Ovary (tissue), 9 donors: ENCODE results near the gene SPATA2L. TPM values are rescaled to one million over a fixed set of nuclear protein-coding genes. Genes with fewer than 3 reads are reported as not detected.
"Not testable (repeated sequence)": the region's sequence is repeated elsewhere in the genome, so short reads cannot be mapped to it uniquely, and the experiment has no call there.

ENCODE experiments used
- DNase-seq, 5 donors: peaks; one replicate each; pipeline ENCODE4 v3.0.0-alpha.2; 2019 to 2020
- H3K27ac ChIP-seq, 2 donors: fragments of 200-600 bp; one replicate each; pipeline versions ENCODE4 v1.5.1 to v1.8.0; 2019 to 2022
- H3K27me3 ChIP-seq: fragments of 200-600 bp; one replicate; pipeline ENCODE4 v1.8.0; 2022
- H3K36me3 ChIP-seq: fragments of 200-600 bp; sonication (generic); one replicate; pipeline ENCODE4 v1.5.1; 2019
- H3K4me1 ChIP-seq: one replicate; pipeline ENCODE4 v1.8.1; 2013; ENCODE audit warnings: mild to moderate bottlenecking, moderate library complexity; ENCODE audit not compliant: insufficient read depth
- H3K4me3 ChIP-seq: fragments of 200-600 bp; sonication (generic); one replicate; pipeline ENCODE4 v1.5.1; 2017
- H3K9me3 ChIP-seq, 2 donors: fragments of 200-600 bp in 1 of 2; sonication (generic) in 1 of 2; one replicate each; pipeline versions ENCODE4 v1.5.1 to v1.8.1; 2013 to 2019; ENCODE audit warnings: mild to moderate bottlenecking in 1 of 2, moderate library complexity in 1 of 2
- EP300 ChIP-seq: sonication (generic); formaldehyde crosslinking; IDR thresholded peaks from one replicate; pipeline ENCODE4 v1.6.1; 2017; ENCODE audit warnings: antibody characterized with exemption
- POLR2A ChIP-seq: fragments of 450-650 bp; IDR thresholded peaks from one replicate; pipeline ENCODE4 v1.6.1; 2017; ENCODE audit warnings: antibody characterized with exemption, mild to moderate bottlenecking, moderate library complexity
- WGBS, 3 donors: extraction: QIAGEN DNeasy Blood & Tissue Kit in 1 of 3; methylation state at CpG; one replicate each; pipeline versions ENCODE4 v1.1.5 to v1.1.7; 2013 to 2017; 5-methylcytosine and 5-hydroxymethylcytosine counted together
- intact Hi-C, 4 donors: fragments of 100-400 bp; cut with DNase I; formaldehyde crosslinking; loops; one replicate each; pipeline versions ENCODE4 v1.11.0 to v1.15.1; 2022 to 2023
- polyA plus RNA-seq, 2 donors: library from polyadenylated mRNA; stranded (reverse); fragments of 200-250 nt in 1 of 2; fragments of 350-450 nt in 1 of 2; fragmentation: Illumina TruSeq in 1 of 2; extraction: RNeasy Lipid Tissue Mini Kit (QIAGEN cat#74804) in 1 of 2; gene quantifications; one replicate each; pipeline ENCODE4 v1.2.3, GENCODE V29; 2013 to 2014
- total RNA-seq, 7 donors: library from RNA; depleted of rRNA in 2 of 7; stranded (reverse); fragments of >200 nt in 2 of 7; fragmentation: NEBNext Ultra II Directional in 3 of 7; extraction: Animal tissue kit (Norgen Biotek cat#: 25700) in 3 of 7; gene quantifications; one replicate each; pipeline versions ENCODE4 v1.1.0 to v1.2.4, GENCODE V29; 2016 to 2023
- TF ChIP-seq, protein P1 (sequence below), 3 donors: fragments of 450-650 bp in 2 of 3; fragments of 200-600 bp in 1 of 3; IDR thresholded peaks; one replicate each; pipeline versions ENCODE4 v1.5.1 to v1.8.0; 2016 to 2022; ENCODE audit warnings: antibody characterized with exemption in 3 of 3, mild to moderate bottlenecking in 1 of 3
- donor health status: DM: no; HTN: no; CAD: no; lungs with moderate emphysema.
- donor health status: DM: no; HTN: no; CAD: no.
- donor health status: Bipolar disorder and iron deficiency.
- donor health status: DM: yes; HTN: yes; CAD: no.
- donor health status: DM: no; HTN: no; CAD: no.
- donor health status: DM: yes; HTN: yes; CAD: no.

Gene SPATA2L
- total and polyA plus RNA-seq, 9 donors: 0.42 to 29.8 (median 5.2) TPM

DNA sequence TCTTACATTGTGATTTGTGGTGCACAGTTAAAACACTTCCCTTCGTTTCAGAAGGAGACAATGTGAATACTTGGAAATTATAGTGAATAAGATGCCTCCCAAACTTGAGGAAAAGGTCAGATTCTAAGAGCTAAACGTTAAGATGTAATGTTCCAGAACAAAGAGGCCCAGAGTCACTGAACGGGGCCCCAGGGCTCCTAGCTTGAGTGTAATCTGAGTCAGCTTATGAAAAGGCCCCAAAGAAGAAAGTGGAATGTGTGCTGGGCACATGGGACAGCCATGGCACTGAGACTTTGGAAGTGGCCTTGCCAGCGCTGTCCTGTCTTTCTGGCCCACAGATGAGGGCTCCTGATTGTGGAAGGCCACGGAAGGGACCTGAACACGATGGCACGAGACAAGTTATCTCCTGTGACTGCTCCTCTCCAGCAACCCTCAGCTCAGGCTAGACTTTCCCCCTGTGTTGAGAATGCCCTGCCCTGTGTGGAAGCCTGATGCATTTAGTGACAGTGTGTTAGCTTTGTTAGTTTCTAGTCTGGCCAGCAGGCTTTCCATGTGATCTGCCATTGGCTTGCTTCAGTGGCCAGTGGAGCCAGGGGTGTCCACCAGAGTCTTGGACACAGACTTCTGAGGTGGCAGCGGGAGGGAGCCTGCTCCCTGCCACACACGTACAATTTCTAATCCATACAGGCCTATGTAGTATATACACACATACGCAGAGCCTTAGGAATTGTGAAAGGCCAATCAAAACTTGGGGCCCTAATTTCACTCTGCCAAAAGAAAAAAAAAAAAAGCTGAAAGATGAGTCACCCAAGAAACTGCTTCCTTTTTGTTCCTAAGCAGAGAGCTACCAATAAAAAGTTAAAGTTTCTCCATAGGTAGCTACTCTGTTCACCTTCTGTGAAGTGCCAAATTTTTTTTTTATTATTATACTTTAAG, 30.7 kb downstream of the SPATA2L start:
- TF ChIP-seq POLR2A: no peak
- TF ChIP-seq, protein P1, sequence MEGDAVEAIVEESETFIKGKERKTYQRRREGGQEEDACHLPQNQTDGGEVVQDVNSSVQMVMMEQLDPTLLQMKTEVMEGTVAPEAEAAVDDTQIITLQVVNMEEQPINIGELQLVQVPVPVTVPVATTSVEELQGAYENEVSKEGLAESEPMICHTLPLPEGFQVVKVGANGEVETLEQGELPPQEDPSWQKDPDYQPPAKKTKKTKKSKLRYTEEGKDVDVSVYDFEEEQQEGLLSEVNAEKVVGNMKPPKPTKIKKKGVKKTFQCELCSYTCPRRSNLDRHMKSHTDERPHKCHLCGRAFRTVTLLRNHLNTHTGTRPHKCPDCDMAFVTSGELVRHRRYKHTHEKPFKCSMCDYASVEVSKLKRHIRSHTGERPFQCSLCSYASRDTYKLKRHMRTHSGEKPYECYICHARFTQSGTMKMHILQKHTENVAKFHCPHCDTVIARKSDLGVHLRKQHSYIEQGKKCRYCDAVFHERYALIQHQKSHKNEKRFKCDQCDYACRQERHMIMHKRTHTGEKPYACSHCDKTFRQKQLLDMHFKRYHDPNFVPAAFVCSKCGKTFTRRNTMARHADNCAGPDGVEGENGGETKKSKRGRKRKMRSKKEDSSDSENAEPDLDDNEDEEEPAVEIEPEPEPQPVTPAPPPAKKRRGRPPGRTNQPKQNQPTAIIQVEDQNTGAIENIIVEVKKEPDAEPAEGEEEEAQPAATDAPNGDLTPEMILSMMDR (IDR thresholded peaks at IDR 0.05): no peak
- no peak for TF ChIP-seq EP300
- Histone ChIP-seq H3K27me3 (no peaks in the 10 kb centered on the region), H3K36me3 (no peaks in the 10 kb centered on the region), H3K27ac (no peak overlapping the region), H3K4me1 (no peaks in the 10 kb centered on the region), H3K4me3 (no peak overlapping the region), H3K9me3 (no peaks in the 10 kb centered on the region)
- 83 to 85% (median 83%) methylated on average over 10 of the region's 10 CpGs for WGBS, 3 donors
- DNase-seq: no peak
- intact Hi-C loops: no loop called here

DNA sequence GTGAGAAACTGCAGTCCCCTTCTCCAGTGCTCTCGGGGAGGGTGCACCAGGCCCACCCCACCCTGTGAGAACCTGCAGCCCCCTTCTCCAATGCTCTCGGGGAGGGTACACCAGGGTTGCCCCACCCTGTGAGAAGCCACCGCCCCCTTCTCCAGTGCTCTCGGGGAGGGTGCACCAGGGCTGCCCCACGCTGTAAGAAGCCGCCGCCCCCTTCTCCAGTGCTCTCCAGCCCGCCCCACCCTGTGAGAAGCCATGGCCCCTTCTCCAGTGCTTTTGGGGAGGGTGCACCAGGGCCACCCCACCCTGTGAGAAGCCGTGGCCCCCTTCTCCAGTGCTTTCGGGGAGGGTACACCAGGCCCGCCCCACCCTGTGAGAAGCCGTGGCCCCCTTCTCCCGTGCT, 31.8 kb downstream of the SPATA2L start:
- intact Hi-C loops: no loop called here
- H3K9me3 ChIP-seq: no peaks in the 10 kb centered on the region
- H3K36me3 ChIP-seq: no peaks in the 10 kb centered on the region
- H3K27me3 ChIP-seq: no peaks in the 10 kb centered on the region
- H3K4me1 ChIP-seq: no peaks in the 10 kb centered on the region
- no peak overlapping the region for H3K4me3 ChIP-seq
- no peak for DNase-seq
- TF ChIP-seq EP300: no peak
- TF ChIP-seq, protein P1 (IDR thresholded peaks at IDR 0.05): no peak
- TF ChIP-seq POLR2A: no peak
- H3K27ac ChIP-seq: no peak overlapping the region
- WGBS, 3 donors: 84 to 92% (median 89%) methylated on average over 8 to 13 of the region's 13 CpGs

DNA sequence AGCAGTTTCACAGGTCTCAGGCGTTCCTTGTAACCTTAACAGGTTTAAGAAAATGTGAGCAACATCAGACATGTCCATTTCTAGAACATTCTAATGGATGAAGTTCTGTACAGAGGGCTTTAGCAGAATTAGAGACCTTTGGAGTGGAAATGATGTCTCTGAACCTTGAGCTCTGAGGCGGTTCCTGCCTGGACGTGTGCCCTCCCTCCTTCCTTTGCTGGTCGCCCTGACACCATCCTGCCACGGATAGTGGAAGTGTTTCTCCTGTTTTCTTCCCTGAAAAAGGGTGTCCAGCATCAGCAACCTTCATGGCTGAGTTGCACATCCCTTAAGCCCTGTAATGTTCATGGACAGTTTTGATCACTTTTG, 32.7 kb downstream of the SPATA2L start:
- Histone ChIP-seq H3K27ac (no peak overlapping the region), H3K4me1 (no peaks in the 10 kb centered on the region), H3K4me3 (no peak overlapping the region), H3K9me3 (no peaks in the 10 kb centered on the region), H3K27me3 (no peaks in the 10 kb centered on the region), H3K36me3 (no peaks in the 10 kb centered on the region)
- DNase-seq: no peak
- intact Hi-C loops: no loop called here
- TF ChIP-seq POLR2A (no peak), EP300 (no peak)
- TF ChIP-seq, protein P1 (IDR thresholded peaks at IDR 0.05): no peak
- 57 to 69% (median 67%) methylated on average over 5 of the region's 5 CpGs for WGBS, 3 donors

DNA sequence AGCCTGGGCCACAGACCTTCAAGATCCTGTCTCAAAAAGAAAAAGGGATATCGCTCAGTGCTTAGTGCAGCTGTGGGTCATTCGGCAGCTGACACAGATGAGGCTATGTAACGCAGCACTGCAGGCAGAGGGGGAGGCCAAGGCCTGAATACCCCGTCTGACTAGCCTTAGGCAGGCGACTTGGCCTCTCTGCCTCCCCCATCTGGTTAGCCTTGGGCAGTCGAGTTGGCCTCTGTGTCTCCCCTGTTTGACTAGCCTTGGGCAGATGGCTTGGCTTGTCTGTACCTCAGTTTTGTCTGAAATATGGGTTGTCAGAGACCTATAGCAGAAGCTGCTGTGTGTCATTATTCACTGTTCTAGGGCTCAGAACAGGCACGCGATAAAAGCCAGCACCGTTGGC, 33.9 kb downstream of the SPATA2L start:
- Histone ChIP-seq H3K27ac (no peak overlapping the region), H3K4me3 (no peak overlapping the region), H3K9me3 (no peaks in the 10 kb centered on the region), H3K4me1 (no peaks in the 10 kb centered on the region), H3K27me3 (no peaks in the 10 kb centered on the region), H3K36me3 (no peaks in the 10 kb centered on the region)
- WGBS, 3 donors: 76 to 86% (median 78%) methylated on average over 9 of the region's 9 CpGs
- intact Hi-C loops: no loop called here
- TF ChIP-seq POLR2A (no peak), EP300 (no peak)
- TF ChIP-seq, protein P1 (IDR thresholded peaks at IDR 0.05): no peak
- DNase-seq: no peak

DNA sequence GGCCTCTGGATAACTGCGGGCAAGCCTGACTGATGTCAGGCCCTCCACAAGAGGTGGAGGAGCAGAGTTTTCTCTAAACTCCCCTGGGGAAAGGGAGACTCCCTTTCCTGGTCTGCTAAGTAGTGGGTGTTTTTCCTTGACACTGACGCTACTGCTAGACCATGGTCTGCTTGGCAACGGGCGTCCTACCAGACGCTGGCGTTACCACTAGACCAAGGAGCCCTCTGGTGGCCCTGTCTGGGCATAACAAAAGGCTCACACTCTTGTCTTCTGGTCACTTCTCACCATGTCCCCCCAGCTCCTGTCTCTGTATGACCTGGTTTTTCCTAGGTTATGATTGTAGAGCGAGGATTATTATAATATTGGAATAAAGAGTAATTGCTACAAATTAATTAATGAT, 34.5 kb downstream of the SPATA2L start:
- DNase-seq, H3K4me3 ChIP-seq, H3K36me3 ChIP-seq, H3K4me1 ChIP-seq, H3K27me3 ChIP-seq, H3K27ac ChIP-seq, H3K9me3 ChIP-seq, intact Hi-C loops: not testable (repeated sequence)
- WGBS, 3 donors: 40 to 58% (median 43%) methylated on average over 7 of the region's 7 CpGs

DNA sequence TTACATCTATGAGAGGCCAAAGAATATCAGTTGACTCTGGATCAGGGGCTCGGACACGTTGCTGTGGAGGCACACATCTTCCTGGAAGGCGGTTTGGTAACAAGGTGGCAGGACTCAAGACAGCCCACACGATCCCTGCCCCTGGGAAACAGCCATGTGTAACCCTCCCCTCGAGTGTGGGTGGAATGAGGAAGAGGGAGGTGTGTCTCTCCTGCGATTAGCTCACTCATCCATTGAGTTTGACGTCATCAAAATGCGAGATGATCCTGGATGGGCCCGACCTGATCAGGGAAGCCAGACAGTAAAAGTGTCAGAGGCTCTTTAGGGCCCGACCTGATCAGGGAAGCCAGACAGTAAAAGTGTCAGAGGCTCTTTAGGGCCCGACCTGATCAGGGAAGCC, 37.3 kb downstream of the SPATA2L start:
- H3K9me3 ChIP-seq, H3K27me3 ChIP-seq, DNase-seq, H3K27ac ChIP-seq, H3K36me3 ChIP-seq, intact Hi-C loops, H3K4me1 ChIP-seq, H3K4me3 ChIP-seq: not testable (repeated sequence)
- 29 to 42% (median 39%) methylated on average over 10 to 11 of the region's 11 CpGs for WGBS, 3 donors
